GM21367 (cell line): Measurements from ENCODE around the gene SLC6A19.

Experiments used
- ATAC-seq: cut with Tn5 transposase; IDR thresholded peaks from one replicate; pipeline ENCODE4 v1.9.1; 2021; ENCODE audit not compliant: unreplicated experiment

The SLC6A19 gene

DNA sequence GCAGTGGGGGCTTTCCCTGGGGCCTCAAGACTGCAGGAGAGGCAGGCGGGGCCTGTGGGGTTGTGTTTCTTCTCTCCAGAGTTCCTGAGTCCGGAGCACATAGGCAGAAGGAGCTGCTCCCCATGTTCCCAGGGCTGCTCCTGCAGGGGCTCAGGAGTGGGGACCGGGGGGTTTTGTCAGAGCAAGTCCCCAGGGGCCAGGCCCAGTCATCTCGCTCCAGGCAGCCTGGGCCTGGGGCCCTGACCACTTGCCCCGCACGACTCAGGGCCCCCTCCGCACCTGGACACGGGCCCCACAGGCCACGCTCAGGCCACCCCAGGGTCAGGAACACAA lies 22.0 kb upstream of the SLC6A19 start:
- no peak for ATAC-seq

GRCh38 chr5:1180096-1180495 lies 21.3 kb upstream of the SLC6A19 start:
- no peak for ATAC-seq

DNA sequence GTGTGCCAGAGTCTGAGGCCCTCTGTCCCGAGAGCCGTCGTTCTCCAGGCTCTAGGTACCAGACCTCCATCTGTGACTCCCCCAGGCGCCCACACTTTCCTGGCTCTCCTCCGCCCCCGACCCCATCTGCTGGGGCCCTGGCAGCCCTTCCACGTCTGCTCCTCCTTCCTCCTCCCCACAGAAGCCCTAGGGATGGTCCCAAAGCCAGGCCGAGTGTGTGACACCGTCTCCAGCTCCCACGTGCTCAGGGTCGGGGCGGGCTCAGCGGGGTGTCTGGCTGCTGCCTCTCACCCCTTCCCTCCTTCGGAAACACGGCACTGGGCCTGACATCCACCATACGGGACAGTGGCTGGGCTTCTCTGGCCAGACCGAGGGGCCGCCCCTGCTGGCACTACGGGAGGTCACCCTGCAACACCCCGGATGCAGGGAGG lies 20.5 kb upstream of the SLC6A19 start:
- ATAC-seq, result no peak

DNA sequence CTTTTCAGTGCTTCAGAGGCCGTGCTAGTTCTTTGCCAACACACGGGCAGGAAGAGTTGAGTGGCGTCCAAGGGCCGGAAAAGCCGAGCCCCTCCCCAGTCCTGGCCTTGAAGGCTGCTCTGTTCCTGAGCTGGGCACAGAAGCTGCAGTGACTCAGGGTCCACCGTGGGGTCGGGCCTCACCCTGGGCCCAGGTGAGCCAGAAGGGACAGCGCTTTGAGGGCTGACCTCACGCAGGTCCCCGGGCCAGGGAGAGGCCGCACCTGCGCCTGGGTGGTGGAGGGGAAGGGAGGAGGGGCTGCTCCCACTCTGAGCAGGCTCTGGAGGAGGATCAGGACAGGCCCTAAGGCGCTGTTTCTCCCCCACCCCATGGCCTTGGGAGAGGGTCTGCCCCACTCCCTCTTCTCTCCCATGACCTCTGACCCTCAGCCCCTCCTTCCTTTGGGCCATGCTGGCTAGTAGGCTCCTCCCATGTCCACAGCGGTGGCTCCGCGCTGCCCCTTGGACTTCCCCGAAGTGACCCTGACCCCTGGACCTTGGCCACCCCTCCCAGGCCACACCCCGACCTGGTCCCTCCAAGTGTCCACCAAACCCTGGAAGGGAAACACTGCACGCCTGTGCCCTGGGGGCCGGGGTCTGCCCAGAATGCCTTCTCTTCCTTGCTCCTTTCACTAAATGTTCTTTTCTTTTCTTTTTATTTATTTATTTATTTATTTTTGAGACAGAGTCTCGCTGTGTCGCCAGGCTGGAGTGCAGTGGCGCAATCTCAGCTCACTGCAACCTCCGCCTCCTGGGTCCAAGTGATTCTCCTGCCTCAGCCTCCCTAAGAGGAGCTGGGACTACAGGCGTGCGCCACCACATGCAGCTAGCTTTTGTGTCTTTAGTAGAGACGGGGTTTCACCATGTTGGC lies 19.7 kb upstream of the SLC6A19 start:
- no peak for ATAC-seq

GRCh38 chr5:1182360-1182632 lies 19.1 kb upstream of the SLC6A19 start:
- ATAC-seq, result no peak

GRCh38 chr5:1182633-1183423 lies 18.6 kb upstream of the SLC6A19 start:
- ATAC-seq, result no peak

GRCh38 chr5:1183424-1184162 lies 17.8 kb upstream of the SLC6A19 start:
- no peak for ATAC-seq

- no peak for ATAC-seq
Observed at GRCh38 chr5:1184163-1184470, 17.3 kb upstream of the SLC6A19 start.

DNA sequence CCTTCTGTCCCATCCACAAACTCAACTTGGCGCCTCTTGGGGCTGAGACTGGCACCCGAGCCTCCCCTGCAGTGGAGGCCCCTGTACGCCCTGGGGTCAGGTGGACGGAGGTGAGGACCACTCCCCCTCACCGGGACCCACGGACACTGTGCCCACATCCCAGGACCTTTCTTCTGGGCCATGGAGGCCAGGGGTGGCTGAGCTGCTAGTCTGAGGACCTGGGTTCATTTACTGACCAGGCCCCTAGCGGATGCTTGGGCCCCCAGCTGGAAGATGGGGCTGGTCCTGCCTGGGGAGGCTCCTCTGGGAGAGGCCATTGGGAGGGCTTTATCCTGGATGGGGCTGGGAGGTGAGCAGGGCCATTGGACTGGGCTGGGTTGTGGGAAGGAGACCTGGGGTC lies 16.9 kb upstream of the SLC6A19 start:
- ATAC-seq, result no peak

- no peak for ATAC-seq
Observed at GRCh38 chr5:1185038-1185627, 16.3 kb upstream of the SLC6A19 start.

GRCh38 chr5:1185629-1186350 lies 15.6 kb upstream of the SLC6A19 start:
- ATAC-seq, result no peak

GRCh38 chr5:1186351-1187233 lies 14.8 kb upstream of the SLC6A19 start:
- no peak for ATAC-seq

GRCh38 chr5:1187234-1187949 lies 14.0 kb upstream of the SLC6A19 start:
- ATAC-seq, result no peak

DNA sequence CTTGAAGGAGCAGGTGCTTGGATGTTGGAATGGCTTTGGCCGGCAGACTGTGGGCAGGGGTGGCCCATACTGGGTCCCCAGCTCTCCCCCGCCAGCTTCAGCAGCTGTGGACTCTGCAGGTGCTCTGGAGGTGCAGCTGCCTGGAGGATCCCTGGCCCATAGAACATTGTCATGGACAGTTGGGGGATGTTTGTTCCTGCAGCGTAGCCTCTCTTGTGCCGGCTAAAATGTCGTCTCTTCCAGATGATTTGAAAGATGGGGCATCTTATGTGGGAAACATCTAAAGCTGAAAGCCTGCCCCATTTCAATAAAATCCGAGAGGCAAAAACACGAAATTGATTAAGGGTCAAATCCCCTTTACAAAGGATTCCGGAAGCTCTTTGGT lies 13.5 kb upstream of the SLC6A19 start:
- no peak for ATAC-seq

DNA sequence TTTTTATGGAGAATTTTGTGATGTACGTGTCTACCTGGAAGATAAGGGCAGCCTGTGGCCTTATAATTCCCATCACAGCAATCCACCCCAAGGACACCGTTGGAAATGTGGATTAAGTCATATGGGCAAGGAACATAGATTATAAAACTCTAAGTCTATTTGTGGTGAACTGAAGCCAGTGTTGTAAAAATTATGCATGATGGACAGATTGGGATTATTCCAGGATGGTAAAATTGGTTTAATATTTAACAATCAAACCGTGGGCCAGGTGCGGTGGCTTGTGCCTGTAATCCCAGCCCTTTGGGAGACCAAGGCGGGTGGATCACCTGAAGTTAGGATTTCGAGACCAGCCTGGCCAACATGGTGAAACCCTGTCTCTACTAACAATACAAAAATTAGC lies 12.9 kb upstream of the SLC6A19 start:
- ATAC-seq, result no peak

- no peak for ATAC-seq
Observed at GRCh38 chr5:1189269-1189668, 12.1 kb upstream of the SLC6A19 start.

- ATAC-seq, result no peak
Observed at GRCh38 chr5:1190278-1190677, 11.1 kb upstream of the SLC6A19 start.

DNA sequence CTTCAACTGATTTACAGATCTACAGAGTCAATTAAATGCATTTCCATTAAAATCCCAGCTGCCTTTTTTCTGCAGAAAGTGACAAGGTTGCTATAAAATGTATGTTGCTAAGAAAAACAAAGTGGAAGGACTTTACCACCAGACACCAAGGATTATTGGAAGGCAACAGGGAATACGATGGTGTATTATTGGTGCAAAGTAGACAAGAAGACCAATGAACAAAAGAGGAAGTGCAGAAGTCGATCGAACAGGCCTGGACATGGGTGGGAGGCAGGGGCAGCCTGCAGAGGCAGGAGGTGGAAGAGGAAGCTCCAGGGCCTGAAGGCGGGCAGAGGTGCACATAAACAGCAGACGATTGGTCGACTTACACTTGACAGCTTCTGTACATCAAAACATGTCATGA lies 10.6 kb upstream of the SLC6A19 start:
- no peak for ATAC-seq

DNA sequence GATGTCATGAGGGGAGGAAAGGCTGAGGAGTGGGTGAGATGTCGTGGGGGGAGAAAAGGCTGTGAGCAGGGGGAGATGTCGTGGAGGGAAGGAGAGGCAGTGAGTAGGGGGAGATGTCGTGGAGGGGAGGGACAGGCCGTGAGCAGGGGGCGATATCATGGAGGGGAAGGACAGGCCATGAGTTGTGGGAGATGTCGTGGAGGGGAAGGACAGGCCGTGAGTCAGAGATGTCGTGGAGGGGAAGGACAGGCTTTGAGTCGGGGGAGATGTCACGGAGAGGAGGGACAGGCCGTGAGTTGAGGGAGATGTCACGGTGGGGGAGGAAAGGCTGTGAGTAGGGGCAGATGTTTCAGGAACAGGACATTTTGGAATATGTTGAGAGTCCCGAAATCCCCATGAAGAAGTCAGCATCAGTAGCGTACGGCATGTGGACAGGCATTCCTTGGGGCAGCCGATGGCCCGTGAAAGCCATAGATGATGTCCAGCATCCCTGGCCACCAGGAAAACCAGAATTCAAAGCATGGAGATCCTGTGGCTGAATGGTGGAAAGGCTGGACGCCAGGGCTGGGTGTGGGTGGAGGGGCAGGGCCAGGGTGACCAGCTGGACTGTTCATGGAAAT lies 8.3 kb upstream of the SLC6A19 start:
- no peak for ATAC-seq
